ENCODE data around the gene APBB2. TPM values are rescaled to one million over a fixed set of nuclear protein-coding genes. Genes with fewer than 3 reads are reported as not detected.

APBB2 gene
- total RNA-seq, 1 experiment from 2014 or later = 49.0 TPM

GRCh38 chr4:41174444-41174843 is 39.9 kb downstream of the APBB2 start:
- H3K4me1 Mint-ChIP-seq = peaks cover 30% of the 10 kb centered on the region
- H3K4me3 Mint-ChIP-seq = no peak overlapping the region
- H3K36me3 Mint-ChIP-seq = no peaks in the 10 kb centered on the region
- DNase-seq (ENCODE audit: low spot score) = no peak
- TF ChIP-seq SOX15 (CRISPR knock-in tag; IDR thresholded peaks at IDR 0.05) (no peak), USF2 (CRISPR knock-in tag; IDR thresholded peaks at IDR 0.05) (no peak), ARID4B (CRISPR knock-in tag; IDR thresholded peaks at IDR 0.05; ENCODE audit: borderline replicate concordance) (no peak), HMGA2 (CRISPR knock-in tag; IDR thresholded peaks at IDR 0.05) (no peak), FOXP1 (CRISPR knock-in tag; IDR thresholded peaks at IDR 0.05; ENCODE audit: borderline replicate concordance) (no peak), SP1 (CRISPR knock-in tag; conservative IDR thresholded peaks at IDR 0.05) (no peak), EMX1 (CRISPR knock-in tag; IDR thresholded peaks at IDR 0.05) (no peak)
- TF ChIP-seq, protein P1, sequence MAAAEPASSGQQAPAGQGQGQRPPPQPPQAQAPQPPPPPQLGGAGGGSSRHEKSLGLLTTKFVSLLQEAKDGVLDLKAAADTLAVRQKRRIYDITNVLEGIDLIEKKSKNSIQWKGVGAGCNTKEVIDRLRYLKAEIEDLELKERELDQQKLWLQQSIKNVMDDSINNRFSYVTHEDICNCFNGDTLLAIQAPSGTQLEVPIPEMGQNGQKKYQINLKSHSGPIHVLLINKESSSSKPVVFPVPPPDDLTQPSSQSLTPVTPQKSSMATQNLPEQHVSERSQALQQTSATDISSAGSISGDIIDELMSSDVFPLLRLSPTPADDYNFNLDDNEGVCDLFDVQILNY (CRISPR knock-in tag; IDR thresholded peaks at IDR 0.05) = no peak
- TF ChIP-seq, protein P2, sequence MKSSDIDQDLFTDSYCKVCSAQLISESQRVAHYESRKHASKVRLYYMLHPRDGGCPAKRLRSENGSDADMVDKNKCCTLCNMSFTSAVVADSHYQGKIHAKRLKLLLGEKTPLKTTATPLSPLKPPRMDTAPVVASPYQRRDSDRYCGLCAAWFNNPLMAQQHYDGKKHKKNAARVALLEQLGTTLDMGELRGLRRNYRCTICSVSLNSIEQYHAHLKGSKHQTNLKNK (CRISPR knock-in tag; IDR thresholded peaks at IDR 0.05) = no peak
- TF ChIP-seq, protein P3, sequence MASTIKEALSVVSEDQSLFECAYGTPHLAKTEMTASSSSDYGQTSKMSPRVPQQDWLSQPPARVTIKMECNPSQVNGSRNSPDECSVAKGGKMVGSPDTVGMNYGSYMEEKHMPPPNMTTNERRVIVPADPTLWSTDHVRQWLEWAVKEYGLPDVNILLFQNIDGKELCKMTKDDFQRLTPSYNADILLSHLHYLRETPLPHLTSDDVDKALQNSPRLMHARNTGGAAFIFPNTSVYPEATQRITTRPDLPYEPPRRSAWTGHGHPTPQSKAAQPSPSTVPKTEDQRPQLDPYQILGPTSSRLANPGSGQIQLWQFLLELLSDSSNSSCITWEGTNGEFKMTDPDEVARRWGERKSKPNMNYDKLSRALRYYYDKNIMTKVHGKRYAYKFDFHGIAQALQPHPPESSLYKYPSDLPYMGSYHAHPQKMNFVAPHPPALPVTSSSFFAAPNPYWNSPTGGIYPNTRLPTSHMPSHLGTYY (CRISPR knock-in tag; IDR thresholded peaks at IDR 0.05) = no peak
- H3K27ac Mint-ChIP-seq = no peak overlapping the region
- CTCF ChIA-PET = no interaction called here
- H3K27me3 Mint-ChIP-seq (ENCODE audit: low read depth) = no peaks in the 10 kb centered on the region
- POLR2A ChIA-PET = interaction anchor here (0.7 kb wide), 1 partner anchor 27 kb away, joined by 3 read pairs; no protein-coding TSS in a partner anchor
- no peaks in the 10 kb centered on the region for H3K9me3 Mint-ChIP-seq
- no peak for ATAC-seq

DNA sequence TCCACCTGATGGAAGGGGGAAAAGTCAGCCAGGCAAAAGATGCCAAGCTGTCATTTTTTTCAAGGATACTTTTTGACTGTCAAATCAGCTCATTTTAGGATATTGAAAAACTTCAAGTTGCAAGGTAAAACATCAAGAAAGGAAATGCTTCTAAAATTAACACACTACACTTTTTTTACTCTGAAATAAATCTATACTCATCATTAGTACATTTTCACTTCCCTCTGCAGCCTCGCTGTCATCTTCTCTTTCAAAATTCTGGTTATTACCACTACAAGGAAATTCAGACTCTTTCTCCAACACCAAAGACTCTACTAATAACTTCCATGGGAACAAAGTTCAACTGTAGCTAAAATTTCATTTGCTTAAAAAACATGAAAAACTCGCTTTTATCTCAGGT is 41.6 kb downstream of the APBB2 start:
- no peak for DNase-seq (ENCODE audit: low spot score)
- H3K4me1 Mint-ChIP-seq = peaks cover 25% of the 10 kb centered on the region
- no peak overlapping the region for H3K4me3 Mint-ChIP-seq
- H3K27ac Mint-ChIP-seq = no peak overlapping the region
- ATAC-seq = no peak
- POLR2A ChIA-PET = no interaction called here
- no peaks in the 10 kb centered on the region for H3K27me3 Mint-ChIP-seq (ENCODE audit: low read depth)
- peaks cover under 1% of the 10 kb centered on the region for H3K36me3 Mint-ChIP-seq
- CTCF ChIA-PET = interaction anchor here (0.5 kb wide), 1 partner anchor 24 kb away, joined by 3 read pairs; no protein-coding TSS in a partner anchor
- H3K9me3 Mint-ChIP-seq = no peaks in the 10 kb centered on the region
- no peak for TF ChIP-seq GABPB1 (CRISPR knock-in tag; IDR thresholded peaks at IDR 0.05)
- no peak for TF ChIP-seq ZNF138 (CRISPR knock-in tag; conservative IDR thresholded peaks at IDR 0.05)
- no peak for TF ChIP-seq NR3C1 (CRISPR knock-in tag; conservative IDR thresholded peaks at IDR 0.05; ENCODE audit: low read depth)
- TF ChIP-seq NFYB (CRISPR knock-in tag; conservative IDR thresholded peaks at IDR 0.05; ENCODE audit: low read depth) = no peak
- no peak for TF ChIP-seq MYBL2 (CRISPR knock-in tag; IDR thresholded peaks at IDR 0.05)
- no peak for TF ChIP-seq ZNF121 (CRISPR knock-in tag; IDR thresholded peaks at IDR 0.05)
- no peak for TF ChIP-seq USF1 (CRISPR knock-in tag; IDR thresholded peaks at IDR 0.05)
- TF ChIP-seq, protein P4, sequence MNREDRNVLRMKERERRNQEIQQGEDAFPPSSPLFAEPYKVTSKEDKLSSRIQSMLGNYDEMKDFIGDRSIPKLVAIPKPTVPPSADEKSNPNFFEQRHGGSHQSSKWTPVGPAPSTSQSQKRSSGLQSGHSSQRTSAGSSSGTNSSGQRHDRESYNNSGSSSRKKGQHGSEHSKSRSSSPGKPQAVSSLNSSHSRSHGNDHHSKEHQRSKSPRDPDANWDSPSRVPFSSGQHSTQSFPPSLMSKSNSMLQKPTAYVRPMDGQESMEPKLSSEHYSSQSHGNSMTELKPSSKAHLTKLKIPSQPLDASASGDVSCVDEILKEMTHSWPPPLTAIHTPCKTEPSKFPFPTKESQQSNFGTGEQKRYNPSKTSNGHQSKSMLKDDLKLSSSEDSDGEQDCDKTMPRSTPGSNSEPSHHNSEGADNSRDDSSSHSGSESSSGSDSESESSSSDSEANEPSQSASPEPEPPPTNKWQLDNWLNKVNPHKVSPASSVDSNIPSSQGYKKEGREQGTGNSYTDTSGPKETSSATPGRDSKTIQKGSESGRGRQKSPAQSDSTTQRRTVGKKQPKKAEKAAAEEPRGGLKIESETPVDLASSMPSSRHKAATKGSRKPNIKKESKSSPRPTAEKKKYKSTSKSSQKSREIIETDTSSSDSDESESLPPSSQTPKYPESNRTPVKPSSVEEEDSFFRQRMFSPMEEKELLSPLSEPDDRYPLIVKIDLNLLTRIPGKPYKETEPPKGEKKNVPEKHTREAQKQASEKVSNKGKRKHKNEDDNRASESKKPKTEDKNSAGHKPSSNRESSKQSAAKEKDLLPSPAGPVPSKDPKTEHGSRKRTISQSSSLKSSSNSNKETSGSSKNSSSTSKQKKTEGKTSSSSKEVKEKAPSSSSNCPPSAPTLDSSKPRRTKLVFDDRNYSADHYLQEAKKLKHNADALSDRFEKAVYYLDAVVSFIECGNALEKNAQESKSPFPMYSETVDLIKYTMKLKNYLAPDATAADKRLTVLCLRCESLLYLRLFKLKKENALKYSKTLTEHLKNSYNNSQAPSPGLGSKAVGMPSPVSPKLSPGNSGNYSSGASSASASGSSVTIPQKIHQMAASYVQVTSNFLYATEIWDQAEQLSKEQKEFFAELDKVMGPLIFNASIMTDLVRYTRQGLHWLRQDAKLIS (CRISPR knock-in tag; IDR thresholded peaks at IDR 0.05; ENCODE audit: borderline replicate concordance) = no peak
